Hepatocyte (in vitro differentiated cells): ENCODE measurements around the gene COL4A3.

Experiments
- CTCF ChIP-seq: fragments of 200-600 bp; sonication (generic); IDR thresholded peaks from 2 replicates; pipeline ENCODE4 v1.5.1; 2016; ENCODE audit warnings: antibody characterized with exemption, mild to moderate bottlenecking; ENCODE audit not compliant: poor library complexity
- EZH2 ChIP-seq: fragments of 200-600 bp; sonication (generic); IDR thresholded peaks from 2 replicates; pipeline ENCODE4 v1.6.1; 2016; ENCODE audit warnings: antibody characterized with exemption, mild to moderate bottlenecking, borderline replicate concordance
- EZH2phosphoT487 ChIP-seq: fragments of 200-600 bp; sonication (generic); IDR thresholded peaks from one replicate; pipeline ENCODE4 v1.6.1; 2018; ENCODE audit warnings: antibody characterized with exemption, mild to moderate bottlenecking, low read depth, moderate library complexity; ENCODE audit not compliant: unreplicated experiment, severe bottlenecking

GRCh38 chr2:227301523-227301922 lies 137.1 kb downstream of the COL4A3 start:
- TF ChIP-seq EZH2 (no peak), CTCF (no peak), EZH2phosphoT487 (no peak)
